Nephron (organoid): ENCODE measurements around the gene HTR7.
"Not testable (repeated sequence)": the region's sequence is repeated elsewhere in the genome, so short reads cannot be mapped to it uniquely, and the experiment has no call there.

Source experiments
- H3K27ac Mint-ChIP-seq, 3 experiments: 2 replicates each; pipeline ENCODE4 v1.8.0; 2020; ENCODE audit warnings: mixed read lengths in 3 of 3, mild to moderate bottlenecking in 2 of 3, moderate library complexity in 1 of 3
- H3K27me3 Mint-ChIP-seq: 2 replicates; pipeline ENCODE4 v1.8.0; 2021; ENCODE audit warnings: low read depth, mild to moderate bottlenecking, moderate library complexity, mixed read lengths
- H3K36me3 Mint-ChIP-seq: 2 replicates; pipeline ENCODE4 v1.8.0; 2020; ENCODE audit warnings: low read depth, mixed read lengths
- H3K4me1 Mint-ChIP-seq: 2 replicates; pipeline ENCODE4 v1.8.0; 2020; ENCODE audit warnings: mixed read lengths
- H3K4me3 Mint-ChIP-seq, 3 experiments: 2 replicates each; pipeline ENCODE4 v1.8.0; 2020; ENCODE audit warnings: mild to moderate bottlenecking in 3 of 3, mixed read lengths in 3 of 3, moderate library complexity in 2 of 3
- H3K9me3 Mint-ChIP-seq: 2 replicates; pipeline ENCODE4 v1.8.0; 2020; ENCODE audit warnings: mixed read lengths
- CTCF ChIP-seq, 3 experiments: fragments of 200-600 bp; sonication (generic); IDR thresholded peaks; one replicate each; pipeline ENCODE4 v1.5.0; 2021; ENCODE audit warnings: antibody characterized with exemption in 3 of 3; ENCODE audit not compliant: unreplicated experiment in 3 of 3

Gene HTR7

GRCh38 chr10:90813594-90814365, 44.1 kb downstream of the HTR7 start:
- no peak overlapping the region for H3K4me3 Mint-ChIP-seq
- H3K36me3 Mint-ChIP-seq, result no peaks in the 10 kb centered on the region
- H3K27me3 Mint-ChIP-seq, result peaks cover 8% of the 10 kb centered on the region
- no peaks in the 10 kb centered on the region for H3K4me1 Mint-ChIP-seq
- H3K27ac Mint-ChIP-seq, result no peak overlapping the region
- TF ChIP-seq CTCF (IDR thresholded peaks at IDR 0.05; ENCODE audit: unreplicated experiment in 3 of 3), result no peak
- H3K9me3 Mint-ChIP-seq, result peaks cover 3% of the 10 kb centered on the region

- H3K4me3 Mint-ChIP-seq, H3K27ac Mint-ChIP-seq, H3K27me3 Mint-ChIP-seq, H3K36me3 Mint-ChIP-seq, H3K4me1 Mint-ChIP-seq: not testable (repeated sequence)
- peaks cover 28% of the 10 kb centered on the region for H3K9me3 Mint-ChIP-seq
These were observed 50.7 kb downstream of the HTR7 start for GRCh38 chr10:90807106-90807505.

- Mint-ChIP-seq H3K27me3 (no peaks in the 10 kb centered on the region), H3K27ac (no peak overlapping the region), H3K9me3 (peaks cover 31% of the 10 kb centered on the region), H3K4me3 (no peak overlapping the region), H3K4me1 (no peaks in the 10 kb centered on the region), H3K36me3 (no peaks in the 10 kb centered on the region)
- TF ChIP-seq CTCF (IDR thresholded peaks at IDR 0.05; ENCODE audit: unreplicated experiment in 3 of 3), result no peak
These were observed 51.2 kb downstream of the HTR7 start for GRCh38 chr10:90806677-90807076.

DNA sequence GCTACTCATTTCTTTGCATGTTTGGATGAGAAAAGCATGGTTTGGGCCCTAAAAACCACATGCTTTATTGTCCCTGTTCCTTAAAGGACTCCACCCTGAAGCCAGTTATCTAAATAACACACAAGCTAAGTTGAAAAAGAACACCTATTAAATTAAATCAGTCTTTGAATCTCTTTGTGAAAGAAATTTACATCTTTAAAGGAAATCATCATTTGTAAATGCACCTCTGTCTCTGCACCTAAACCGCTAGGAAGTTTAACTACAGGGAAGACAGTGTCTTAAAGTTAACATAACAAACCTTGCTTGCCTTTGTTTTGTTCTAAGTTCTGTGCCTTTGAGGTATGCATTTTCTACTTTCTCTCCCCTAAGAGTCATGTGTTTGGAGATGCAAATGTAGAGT, 52.6 kb downstream of the HTR7 start:
- no peak for TF ChIP-seq CTCF (IDR thresholded peaks at IDR 0.05; ENCODE audit: unreplicated experiment in 3 of 3)

DNA sequence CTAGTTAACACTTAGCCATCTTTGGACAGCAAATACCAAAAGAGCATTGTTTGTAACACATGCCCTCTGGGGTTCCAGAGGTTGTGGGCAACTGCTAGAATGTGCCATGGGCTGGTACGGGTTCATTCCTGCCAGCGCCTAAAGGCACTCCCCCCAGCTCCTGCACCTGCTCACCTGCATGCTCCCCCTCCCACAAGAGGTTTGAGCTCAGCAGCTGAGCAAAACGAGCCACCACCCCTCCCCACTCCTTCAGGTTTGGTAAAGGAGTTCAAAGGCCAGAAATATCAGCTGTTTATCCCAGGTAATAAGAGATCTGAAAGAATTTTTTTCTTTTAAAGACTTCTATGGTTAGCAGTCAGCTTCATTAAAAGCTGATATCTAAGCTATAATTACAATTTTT, 53.5 kb downstream of the HTR7 start:
- no peak for TF ChIP-seq CTCF (IDR thresholded peaks at IDR 0.05; ENCODE audit: unreplicated experiment in 3 of 3)
- Mint-ChIP-seq H3K4me3 (no peak overlapping the region), H3K9me3 (peaks cover 35% of the 10 kb centered on the region), H3K4me1 (no peaks in the 10 kb centered on the region), H3K27ac (no peak overlapping the region), H3K27me3 (no peaks in the 10 kb centered on the region), H3K36me3 (no peaks in the 10 kb centered on the region)

More for the DNA sequence above, 52.6 kb downstream of the HTR7 start:
- no peaks in the 10 kb centered on the region for H3K36me3 Mint-ChIP-seq
- peaks cover 35% of the 10 kb centered on the region for H3K9me3 Mint-ChIP-seq
- H3K27me3 Mint-ChIP-seq, result no peaks in the 10 kb centered on the region
- H3K4me1 Mint-ChIP-seq, result no peaks in the 10 kb centered on the region
- no peak overlapping the region for H3K27ac Mint-ChIP-seq
- H3K4me3 Mint-ChIP-seq, result no peak overlapping the region

GRCh38 chr10:90801608-90802007, 56.2 kb downstream of the HTR7 start:
- Mint-ChIP-seq H3K9me3 (peaks cover 13% of the 10 kb centered on the region), H3K27ac (no peak overlapping the region), H3K27me3 (no peaks in the 10 kb centered on the region), H3K4me3 (no peak overlapping the region), H3K36me3 (no peaks in the 10 kb centered on the region), H3K4me1 (no peaks in the 10 kb centered on the region)
- TF ChIP-seq CTCF (IDR thresholded peaks at IDR 0.05; ENCODE audit: unreplicated experiment in 3 of 3), result no peak
